ENCODE measurements around the gene HLA-DMB.
A peak's percentile ranks its signal among the peaks of the same experiment; 100 is the strongest.

HLA-DMB gene

DNA sequence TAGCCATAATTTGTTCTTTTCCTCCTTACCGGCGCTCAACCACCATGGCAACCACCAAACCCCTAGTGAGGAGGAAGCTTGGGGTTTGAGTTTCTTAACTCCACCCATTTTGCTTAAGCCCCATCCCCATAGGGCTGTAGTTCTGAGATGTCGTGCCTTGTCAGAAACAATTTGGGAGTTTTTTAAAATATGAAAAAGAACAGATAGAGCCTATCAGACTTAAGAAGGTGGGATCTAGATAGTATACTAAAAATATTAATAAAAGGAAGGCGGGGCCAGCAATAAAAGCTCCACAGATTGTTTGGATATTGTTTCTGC lies 33.1 kb upstream of the HLA-DMB start:
- TF ChIP-seq USF1 (IDR thresholded peaks at IDR 0.05) (no peak), CEBPB (IDR thresholded peaks at IDR 0.05) (no peak), NFIC (IDR thresholded peaks at IDR 0.05) (no peak)

GRCh38 chr6:32973144-32974015 lies 32.6 kb upstream of the HLA-DMB start:
- no peak for TF ChIP-seq NFIC (IDR thresholded peaks at IDR 0.05)
- TF ChIP-seq EGR1 (IDR thresholded peaks at IDR 0.05), result no peak
- TF ChIP-seq TCF12 (IDR thresholded peaks at IDR 0.05; ENCODE audit: low read depth), result no peak
- no peak for TF ChIP-seq RAD21 (IDR thresholded peaks at IDR 0.05; ENCODE audit: low read depth)
- no peak for TF ChIP-seq ZBTB7A (IDR thresholded peaks at IDR 0.05; ENCODE audit: low read depth)
- TF ChIP-seq TEAD4 (IDR thresholded peaks at IDR 0.05), result no peak
- TF ChIP-seq CREB1 (IDR thresholded peaks at IDR 0.05; ENCODE audit: low read depth), result no peak

GRCh38 chr6:32972353-32973143 lies 31.7 kb upstream of the HLA-DMB start:
- TF ChIP-seq CEBPB (IDR thresholded peaks at IDR 0.05) (no peak), TEAD4 (IDR thresholded peaks at IDR 0.05) (no peak; the same call in 1 of the 2 replicates), RAD21 (IDR thresholded peaks at IDR 0.05; ENCODE audit: low read depth) (no peak), YY1 (IDR thresholded peaks at IDR 0.05; ENCODE audit: low read depth) (peak; percentile 78), TCF12 (IDR thresholded peaks at IDR 0.05; ENCODE audit: low read depth) (no peak), ZBTB7A (IDR thresholded peaks at IDR 0.05; ENCODE audit: low read depth) (peak; percentile 85; the same call in 1 of the 2 replicates), FOXM1 (IDR thresholded peaks at IDR 0.05; ENCODE audit: borderline replicate concordance, low read depth) (no peak), EGR1 (IDR thresholded peaks at IDR 0.05) (peak; percentile 6), EP300 (IDR thresholded peaks at IDR 0.05; ENCODE audit: borderline replicate concordance) (no peak), NFIC (IDR thresholded peaks at IDR 0.05) (no peak), TAF1 (IDR thresholded peaks at IDR 0.05; ENCODE audit: low read depth) (peak; percentile 65; the same call in 1 of the 2 replicates), MAX (IDR thresholded peaks at IDR 0.05) (no peak), USF1 (IDR thresholded peaks at IDR 0.05) (no peak), REST (IDR thresholded peaks at IDR 0.05; ENCODE audit: low read depth) (no peak), CREB1 (IDR thresholded peaks at IDR 0.05; ENCODE audit: low read depth) (no peak)

DNA sequence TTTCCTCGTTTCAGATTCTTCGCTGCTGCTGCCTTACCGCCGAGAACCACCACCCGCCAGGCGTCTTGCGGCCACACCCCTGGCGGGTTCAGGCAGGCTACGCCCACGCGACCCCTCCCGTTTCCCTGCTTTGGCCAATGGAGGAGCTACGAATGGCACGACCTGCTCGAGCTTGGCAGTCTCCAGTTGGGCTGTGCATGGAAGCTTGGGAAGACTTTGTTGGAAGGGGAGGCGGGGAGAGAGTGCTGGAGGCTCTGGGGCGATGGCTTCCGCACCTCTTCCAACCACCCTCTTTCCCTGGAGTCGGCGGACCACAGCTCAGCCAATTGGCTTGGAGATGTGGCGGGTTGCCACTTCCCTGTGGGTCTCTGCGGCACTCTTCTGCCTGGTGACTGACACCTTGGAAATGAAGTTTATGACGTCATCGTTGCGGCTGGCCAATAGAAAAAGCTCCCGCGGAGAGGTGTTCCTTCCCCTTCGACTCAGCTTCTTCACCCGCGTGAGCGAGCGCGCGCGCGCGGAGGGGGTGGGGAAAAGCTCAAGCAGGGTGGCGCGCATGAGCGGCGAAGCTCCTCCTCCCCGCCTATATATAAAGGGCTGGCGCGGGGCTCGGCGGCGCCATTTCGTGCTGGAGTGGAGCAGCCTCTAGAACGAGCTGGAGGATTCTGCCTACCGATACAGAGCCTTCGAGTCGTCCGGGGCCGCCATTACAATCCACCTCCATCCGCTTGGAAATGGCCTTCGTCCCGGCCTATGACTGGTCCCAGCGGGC lies 30.9 kb upstream of the HLA-DMB start:
- peak; percentile 94; the same call in 1 of the 2 replicates for TF ChIP-seq TAF1 (IDR thresholded peaks at IDR 0.05; ENCODE audit: low read depth)
- TF ChIP-seq EGR1 (IDR thresholded peaks at IDR 0.05), result peak; percentile 78
- no peak for TF ChIP-seq REST (IDR thresholded peaks at IDR 0.05; ENCODE audit: low read depth)
- TF ChIP-seq CEBPB (IDR thresholded peaks at IDR 0.05), result no peak
- peak; percentile 77 for TF ChIP-seq TEAD4 (IDR thresholded peaks at IDR 0.05)
- no peak for TF ChIP-seq RAD21 (IDR thresholded peaks at IDR 0.05; ENCODE audit: low read depth)
- TF ChIP-seq CREB1 (IDR thresholded peaks at IDR 0.05; ENCODE audit: low read depth), result peak; percentile 68
- TF ChIP-seq YY1 (IDR thresholded peaks at IDR 0.05; ENCODE audit: low read depth), result peak; percentile 94
- TF ChIP-seq TCF12 (IDR thresholded peaks at IDR 0.05; ENCODE audit: low read depth), result 0 out of 2 replicates have a peak, but pooled peaks have one; percentile 24
- peak; percentile 93 for TF ChIP-seq MAX (IDR thresholded peaks at IDR 0.05)
- TF ChIP-seq USF1 (IDR thresholded peaks at IDR 0.05), result 0 out of 2 replicates have a peak, but pooled peaks have one; percentile 9
